ENCODE data around the gene URB2.
A peak's percentile ranks its signal among the peaks of the same experiment; 100 is the strongest.
"Not testable (repeated sequence)": the region's sequence is repeated elsewhere in the genome, so short reads cannot be mapped to it uniquely, and the experiment has no call there.

URB2 gene

DNA sequence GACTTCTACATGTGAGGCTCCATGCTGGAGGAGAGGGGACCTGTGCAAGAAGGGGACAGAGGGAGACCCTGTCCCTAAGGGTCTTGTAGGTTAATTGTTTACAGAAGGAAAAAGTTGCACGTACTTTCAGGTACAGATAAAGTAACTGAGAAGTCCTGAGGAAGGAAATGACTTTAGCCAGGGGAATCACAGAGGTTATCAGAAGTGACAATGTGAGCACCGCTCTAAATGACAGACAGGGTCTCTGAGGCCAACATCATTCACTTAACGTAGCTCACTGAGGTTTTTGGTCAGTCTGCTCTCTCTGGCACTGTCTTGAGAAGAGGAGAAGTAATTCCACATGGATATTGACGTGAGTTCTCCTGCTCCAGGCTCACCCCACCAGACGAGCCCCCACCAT, 12.1 kb upstream of the URB2 start:
- no peak for DNase-seq (ENCODE audit: low read depth in 2 of 2, low spot score in 1 of 2)

GRCh38 chr1:229614701-229615100, 11.3 kb upstream of the URB2 start:
- no peak for DNase-seq (ENCODE audit: low read depth in 2 of 2, low spot score in 1 of 2)

DNA sequence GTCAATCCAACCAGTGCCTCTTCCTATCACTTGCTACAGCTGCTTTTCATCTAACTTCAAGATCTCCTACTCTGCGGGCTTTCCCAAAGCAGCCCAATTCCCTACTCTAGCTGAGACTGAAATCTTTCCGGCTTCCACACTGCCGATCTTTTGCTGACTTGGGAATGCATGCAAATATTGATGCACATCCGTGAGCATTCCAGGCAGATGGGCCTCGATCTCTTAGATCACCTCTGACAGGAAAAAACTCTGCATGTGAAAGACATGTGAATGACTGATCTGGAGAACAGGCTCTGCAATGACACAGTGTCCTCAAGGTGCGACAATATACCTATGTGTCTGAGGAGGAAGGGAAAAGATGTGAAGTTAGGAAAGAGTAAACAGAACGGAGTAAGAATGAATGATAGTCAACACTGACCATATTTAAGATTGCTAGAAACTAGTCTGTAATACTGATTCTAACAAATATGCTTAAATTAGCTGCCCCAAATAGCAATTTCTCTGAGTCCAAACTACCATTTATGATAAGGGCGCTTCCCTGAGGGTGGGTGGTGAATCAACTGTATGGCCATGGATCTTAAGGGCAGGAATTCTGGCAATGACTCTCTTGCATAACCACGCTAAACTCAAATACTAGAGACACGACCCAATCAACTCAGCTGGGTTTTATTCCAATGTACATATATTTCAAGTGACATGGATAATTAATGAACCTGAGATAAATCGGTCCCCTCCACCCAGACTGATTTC, 8.5 kb upstream of the URB2 start:
- no peak for DNase-seq (ENCODE audit: low read depth in 2 of 2, low spot score in 1 of 2)

DNA sequence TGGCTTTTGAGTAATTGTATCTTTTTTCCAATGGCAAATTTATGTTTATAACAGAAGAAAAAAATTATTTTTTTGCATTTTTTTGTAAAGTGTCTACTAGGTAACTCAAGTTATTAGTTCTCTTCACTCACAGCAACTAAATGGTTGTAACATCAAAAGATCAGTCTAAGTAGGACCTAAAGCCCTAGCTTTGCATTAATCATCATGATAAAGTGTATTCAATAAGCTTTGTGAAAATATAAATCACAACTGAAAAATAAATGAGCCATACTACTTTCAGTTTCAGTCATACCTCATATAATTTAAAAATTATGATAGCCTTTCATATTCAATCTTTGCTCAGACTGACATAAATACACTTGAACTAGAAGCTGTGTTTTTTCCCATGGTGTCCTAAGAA, 7.0 kb upstream of the URB2 start:
- DNase-seq (ENCODE audit: low read depth in 2 of 2, low spot score in 1 of 2), result no peak

DNA sequence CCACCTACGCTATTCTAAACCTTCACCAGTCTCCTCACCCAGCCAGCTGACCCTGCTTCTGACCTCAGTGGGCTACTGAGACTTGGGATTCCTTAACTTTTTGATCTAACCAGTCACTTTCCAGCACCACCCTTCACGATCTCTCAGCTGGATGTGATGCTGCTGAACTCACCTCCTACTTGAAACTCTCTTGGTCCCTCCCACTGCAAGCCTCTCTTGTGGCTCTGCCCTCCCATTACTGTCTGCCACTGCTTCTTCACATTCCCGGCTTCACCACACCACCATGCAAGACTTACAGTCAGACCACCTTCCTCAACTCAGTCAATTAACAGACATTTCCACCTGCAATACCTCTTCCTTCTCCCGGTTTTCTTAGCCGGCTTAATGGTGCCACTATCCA, 6.4 kb upstream of the URB2 start:
- no peak for DNase-seq (ENCODE audit: low read depth in 2 of 2, low spot score in 1 of 2)

GRCh38 chr1:229620876-229621275, 5.2 kb upstream of the URB2 start:
- DNase-seq (ENCODE audit: low read depth in 2 of 2, low spot score in 1 of 2), result no peak

- DNase-seq (ENCODE audit: low read depth in 2 of 2, low spot score in 1 of 2), result no peak
These were observed 4.4 kb upstream of the URB2 start for GRCh38 chr1:229621663-229622062.

DNA sequence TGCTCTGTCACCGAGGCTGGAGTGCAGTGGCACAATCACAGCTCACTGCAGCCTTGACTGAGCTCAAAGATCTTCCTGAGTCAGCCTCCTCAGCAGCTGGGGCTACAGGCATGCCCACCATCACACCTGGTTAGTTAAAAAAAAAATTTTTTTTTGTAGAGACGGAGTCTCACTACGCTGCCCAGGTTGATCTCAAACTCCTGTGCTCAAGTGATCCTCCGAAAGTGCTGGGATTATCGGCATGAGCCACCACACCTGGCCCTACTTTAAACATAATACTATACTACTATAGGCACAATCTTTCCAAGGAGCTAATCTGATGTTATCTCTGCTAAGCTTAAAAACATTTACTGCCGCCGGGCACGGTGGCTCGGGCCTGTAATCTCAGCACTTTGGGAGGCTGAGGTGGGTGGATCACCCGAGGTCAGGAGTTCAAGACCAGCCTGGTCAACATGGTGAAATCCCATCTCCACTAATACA, 3.4 kb upstream of the URB2 start:
- DNase-seq (ENCODE audit: low read depth in 2 of 2, low spot score in 1 of 2), result not testable (repeated sequence)

- DNase-seq (ENCODE audit: low read depth in 2 of 2, low spot score in 1 of 2), result no peak
These were observed 2.8 kb upstream of the URB2 start for GRCh38 chr1:229623225-229623624.

GRCh38 chr1:229623838-229624237, 2.2 kb upstream of the URB2 start:
- DNase-seq (ENCODE audit: low read depth in 2 of 2, low spot score in 1 of 2), result no peak

GRCh38 chr1:229624521-229625070, 1.5 kb upstream of the URB2 start:
- DNase-seq (ENCODE audit: low read depth in 2 of 2, low spot score in 1 of 2), result no peak

GRCh38 chr1:229625071-229625914, 754 bp upstream of the URB2 start:
- DNase-seq (ENCODE audit: low read depth in 2 of 2, low spot score in 1 of 2), result peak; percentile 17 to 23

- DNase-seq (ENCODE audit: low read depth in 2 of 2, low spot score in 1 of 2), result no peak
These were observed 956 bp downstream of the URB2 start for GRCh38 chr1:229627003-229627402.

GRCh38 chr1:229629261-229629660, 3.2 kb downstream of the URB2 start:
- no peak for DNase-seq (ENCODE audit: low read depth in 2 of 2, low spot score in 1 of 2)

DNA sequence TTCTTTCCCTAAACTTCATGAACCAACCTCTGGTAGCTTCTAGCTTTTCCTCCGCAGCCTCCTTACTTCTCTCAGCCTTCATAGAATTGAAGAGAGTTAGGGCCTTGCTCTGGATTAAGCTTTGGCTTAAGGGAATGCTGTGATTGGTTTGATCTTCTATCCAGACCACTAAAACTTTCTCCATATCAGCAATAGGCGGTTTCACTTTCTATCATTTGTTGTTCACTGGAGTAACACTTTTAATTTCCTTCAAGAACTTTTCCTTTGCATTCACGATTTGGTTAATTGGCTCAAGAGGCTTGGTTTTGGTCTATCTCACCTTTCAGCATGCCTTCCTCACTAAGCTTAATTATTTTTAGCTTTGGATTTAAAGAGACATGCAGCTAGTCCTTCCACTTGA, 5.1 kb downstream of the URB2 start:
- no peak for DNase-seq (ENCODE audit: low read depth in 2 of 2, low spot score in 1 of 2)

- DNase-seq (ENCODE audit: low read depth in 2 of 2, low spot score in 1 of 2), result no peak
These were observed 5.9 kb downstream of the URB2 start for GRCh38 chr1:229631966-229632365.

- DNase-seq (ENCODE audit: low read depth in 2 of 2, low spot score in 1 of 2), result no peak
These were observed 10.0 kb downstream of the URB2 start for GRCh38 chr1:229636042-229636441.

- no peak for DNase-seq (ENCODE audit: low read depth in 2 of 2, low spot score in 1 of 2)
These were observed 11.7 kb downstream of the URB2 start for GRCh38 chr1:229637746-229638145.

- DNase-seq (ENCODE audit: low read depth in 2 of 2, low spot score in 1 of 2), result no peak
These were observed 14.4 kb downstream of the URB2 start for GRCh38 chr1:229640455-229640854.

GRCh38 chr1:229641306-229641705, 15.3 kb downstream of the URB2 start:
- DNase-seq (ENCODE audit: low read depth in 2 of 2, low spot score in 1 of 2), result no peak

- no peak for DNase-seq (ENCODE audit: low read depth in 2 of 2, low spot score in 1 of 2)
These were observed 16.3 kb downstream of the URB2 start for GRCh38 chr1:229642376-229642775.

GRCh38 chr1:229642970-229643369, 16.9 kb downstream of the URB2 start:
- no peak for DNase-seq (ENCODE audit: low read depth in 2 of 2, low spot score in 1 of 2)

Data from stimulated activated CD8-positive, alpha-beta memory T cell treated with anti-CD3 and anti-CD28 coated beads, Interleukin-4, amount 100 ng/mL, for 4 hours (primary cell).